HG02981 (cell line): ENCODE results near the gene GPR153.

ENCODE experiments used
- ATAC-seq: cut with Tn5 transposase; IDR thresholded peaks from one replicate; pipeline ENCODE4 v1.9.1; 2021; ENCODE audit warnings: mild to moderate bottlenecking, moderate library complexity; ENCODE audit not compliant: unreplicated experiment

Gene GPR153

DNA sequence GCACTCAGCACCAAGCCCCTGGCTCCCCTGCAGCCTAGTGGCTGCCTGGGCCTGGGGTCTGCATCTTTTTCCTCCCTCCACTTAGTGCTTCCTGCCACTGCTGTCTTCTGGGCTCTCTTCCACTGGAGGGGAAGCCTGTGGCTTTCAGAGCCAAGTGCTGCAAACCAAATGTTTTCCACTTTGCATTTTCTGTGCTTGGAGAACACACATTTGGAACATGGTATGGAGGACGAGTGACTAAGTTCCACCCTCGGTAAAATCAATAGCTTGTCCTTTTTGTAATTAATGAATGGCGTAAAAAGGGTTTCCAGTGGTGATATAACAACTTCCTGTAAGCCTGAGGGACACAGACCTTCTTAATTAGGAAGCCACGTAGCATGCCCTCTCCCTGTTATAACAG lies 10.1 kb upstream of the GPR153 start:
- ATAC-seq, result no peak

GRCh38 chr1:6270401-6270800 lies 9.5 kb upstream of the GPR153 start:
- ATAC-seq, result no peak

- no peak for ATAC-seq
Measured at GRCh38 chr1:6269720-6270400, 9.0 kb upstream of the GPR153 start.

DNA sequence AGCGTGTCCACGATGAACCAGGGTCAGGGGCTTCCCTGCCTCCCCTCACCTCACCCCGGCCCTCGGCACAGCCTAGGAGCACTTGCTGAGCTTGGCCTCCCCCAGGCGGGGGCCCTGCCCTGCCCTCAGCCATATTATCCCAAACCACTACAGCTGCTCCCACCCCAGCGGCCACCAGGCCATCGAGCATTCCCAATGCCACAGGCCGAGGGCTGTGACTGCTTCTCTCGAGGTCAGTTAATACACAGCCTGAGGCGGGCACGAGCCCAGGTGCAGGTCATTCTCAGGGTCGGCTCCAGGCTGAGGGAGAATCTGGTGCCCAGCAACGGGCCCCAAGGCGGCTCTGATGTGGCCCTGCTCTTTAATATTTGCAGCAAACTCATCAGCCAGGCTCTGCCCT lies 8.4 kb upstream of the GPR153 start:
- no peak for ATAC-seq

- ATAC-seq, result no peak
Measured at GRCh38 chr1:6268415-6268814, 7.5 kb upstream of the GPR153 start.

- no peak for ATAC-seq
Measured at GRCh38 chr1:6267686-6268322, 6.9 kb upstream of the GPR153 start.

DNA sequence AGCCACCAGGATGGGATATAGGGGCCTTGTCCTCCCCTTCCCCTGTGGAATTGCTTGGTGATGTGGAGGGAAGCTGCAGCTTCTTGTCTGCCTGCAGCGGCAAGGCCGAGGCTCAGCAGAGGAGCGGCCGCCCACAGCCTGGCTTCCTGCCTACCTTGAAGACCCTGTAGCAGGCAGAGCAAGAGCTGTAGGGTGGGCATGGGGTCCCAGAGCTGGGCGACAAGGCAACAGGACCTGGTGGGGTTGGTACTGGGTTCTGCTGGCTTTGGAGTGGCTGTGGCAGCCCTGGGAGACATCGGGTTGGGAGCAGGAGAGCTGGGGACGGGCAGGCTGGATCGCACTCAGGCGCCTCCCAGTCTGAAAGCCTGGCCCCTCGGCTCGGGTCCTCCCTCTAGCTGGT lies 5.7 kb upstream of the GPR153 start:
- ATAC-seq, result no peak

DNA sequence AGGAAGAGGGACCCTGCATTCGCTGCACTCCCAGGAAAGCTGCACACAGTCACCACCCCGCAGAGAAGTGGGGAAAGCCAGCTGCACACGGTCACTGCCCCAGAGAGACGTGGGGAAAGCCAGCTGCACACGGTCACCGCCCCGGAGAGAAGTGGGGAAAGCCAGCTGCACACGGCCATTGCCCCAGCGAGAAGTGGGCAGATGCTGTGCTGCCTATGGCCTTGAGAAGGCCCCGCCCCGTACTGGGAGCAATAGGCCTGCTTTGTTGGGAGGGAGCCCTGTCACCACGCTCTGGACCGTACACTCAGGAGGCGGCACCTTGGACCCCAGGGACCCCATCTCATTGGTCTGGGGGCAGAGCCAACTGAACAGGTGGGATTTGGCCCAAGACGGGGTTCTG lies 4.3 kb upstream of the GPR153 start:
- ATAC-seq, result no peak

DNA sequence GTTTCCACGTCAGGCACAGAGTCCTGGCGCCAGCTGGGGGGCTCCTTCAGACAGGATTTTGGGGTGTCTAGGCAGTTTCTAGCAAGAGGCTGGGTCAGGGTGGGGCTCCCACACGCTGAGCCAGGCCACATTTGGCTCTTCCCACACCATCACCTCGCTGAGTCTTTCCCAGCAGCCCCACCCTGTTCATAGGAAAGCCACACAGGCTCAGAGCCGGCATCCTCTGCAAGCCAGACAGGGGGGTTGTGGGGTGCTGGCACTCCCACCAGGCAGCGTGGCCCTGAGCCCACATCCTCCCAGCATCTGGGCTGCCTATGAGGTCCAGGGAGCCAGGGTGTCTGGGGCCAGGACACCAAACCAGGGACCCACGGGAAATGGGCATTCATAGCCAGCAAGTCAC lies 2.8 kb upstream of the GPR153 start:
- ATAC-seq, result no peak

GRCh38 chr1:6262555-6263420 lies 1.9 kb upstream of the GPR153 start:
- no peak for ATAC-seq

DNA sequence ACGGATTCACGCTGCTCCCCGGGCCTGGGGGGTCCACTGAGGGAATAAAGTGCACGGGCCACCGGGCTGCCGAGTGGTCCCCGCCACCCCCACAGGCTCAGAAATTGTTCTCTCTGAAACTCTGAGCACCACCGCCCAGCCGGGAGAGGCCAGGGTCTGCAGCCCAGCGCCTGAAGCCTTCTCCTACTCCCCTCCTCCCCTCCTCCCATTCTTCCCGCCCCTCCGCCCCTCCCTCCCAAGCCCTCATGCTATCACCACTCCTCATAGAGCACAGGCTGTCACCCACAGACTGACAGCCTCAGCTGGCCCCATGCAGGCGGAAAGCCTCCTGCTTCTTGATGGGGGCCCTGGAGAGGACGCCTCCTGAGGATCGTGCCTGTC lies 707 bp upstream of the GPR153 start:
- no peak for ATAC-seq

DNA sequence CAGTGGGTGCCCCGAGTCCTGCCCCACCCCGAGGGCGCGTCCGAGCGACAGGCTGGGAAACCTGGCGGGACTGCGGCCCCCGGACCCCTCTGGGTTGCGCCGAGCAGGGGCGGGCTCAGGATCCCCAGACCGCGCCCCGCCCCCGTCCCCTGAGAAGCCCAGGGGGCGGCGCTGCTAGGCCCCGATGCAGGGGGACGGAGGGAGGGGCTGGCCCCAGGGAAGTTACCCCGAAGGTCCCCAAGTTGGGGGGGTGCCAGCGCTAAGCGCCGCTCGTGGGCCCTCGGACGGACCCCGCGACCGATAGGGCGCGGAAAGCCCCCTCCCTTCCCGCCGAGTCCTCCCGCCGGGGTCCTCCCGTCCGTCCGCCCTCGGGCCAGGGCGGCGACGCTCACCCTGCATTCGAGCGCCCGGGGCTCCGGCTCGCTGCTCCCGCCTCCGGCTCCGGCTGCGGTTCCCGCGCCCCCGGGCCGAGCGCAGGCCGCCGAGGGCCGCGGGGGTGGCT lies 414 bp downstream of the GPR153 start:
- ATAC-seq, result no peak

DNA sequence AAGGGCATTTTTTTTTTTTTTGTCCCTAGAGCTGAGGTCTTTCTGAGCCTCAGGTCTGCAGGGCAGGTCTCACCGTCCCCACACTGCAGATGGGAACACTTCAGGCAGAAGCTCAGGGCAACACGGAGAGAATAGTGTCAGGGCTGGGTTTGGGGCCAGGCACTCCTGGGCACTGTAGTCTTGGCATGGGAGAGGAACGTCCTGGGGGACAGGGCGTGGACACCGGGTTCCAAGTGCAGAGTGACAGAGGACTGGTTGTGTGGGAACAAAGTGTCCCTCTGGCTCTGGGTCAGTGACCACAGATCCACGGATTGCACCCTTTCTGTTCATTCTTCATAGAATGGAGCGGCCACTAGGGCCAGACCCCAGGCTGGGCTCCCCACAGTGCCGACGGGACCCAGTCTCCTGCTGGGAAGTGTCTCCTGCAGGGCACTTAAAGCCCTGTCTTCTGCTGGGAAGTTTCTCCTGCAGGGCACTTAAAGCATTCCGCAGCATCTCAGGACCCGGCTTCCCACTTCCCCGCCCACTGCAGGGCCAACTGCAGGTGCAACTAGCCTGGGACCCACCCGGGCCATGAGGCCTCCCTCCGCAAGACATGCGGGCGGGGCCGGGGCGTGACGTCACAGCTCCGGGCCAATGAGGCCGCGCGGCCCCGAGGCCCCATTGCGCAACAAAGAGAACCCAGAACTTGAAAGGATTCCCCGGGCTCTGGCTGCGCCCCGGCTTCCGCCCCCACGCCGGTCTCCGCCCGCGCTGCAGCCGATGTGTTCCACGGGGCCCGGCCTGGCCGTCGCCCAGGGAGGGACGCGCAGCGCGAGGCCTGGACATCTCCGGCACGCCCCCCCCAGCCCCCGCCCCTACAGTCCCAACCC lies 1.2 kb downstream of the GPR153 start:
- no peak for ATAC-seq

DNA sequence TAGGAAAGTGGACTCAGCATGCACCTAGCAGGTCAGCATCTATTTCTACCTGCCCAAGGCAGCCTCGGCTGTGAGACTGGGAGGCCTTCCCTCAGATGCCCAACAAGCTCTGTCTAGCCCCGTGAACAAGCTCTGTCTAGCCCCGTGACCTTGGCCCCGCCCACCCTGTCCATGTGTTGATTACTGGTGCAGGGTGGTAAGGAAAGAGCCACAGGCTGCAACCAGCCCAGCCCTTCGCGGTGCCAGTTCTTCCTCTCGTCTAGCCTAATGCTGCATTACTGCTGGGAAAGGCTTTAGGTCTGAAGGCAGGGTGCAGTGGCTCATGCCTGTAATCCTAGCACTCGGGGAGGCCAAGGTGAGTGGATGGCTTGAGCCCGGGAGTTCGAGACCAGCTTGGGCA lies 2.2 kb downstream of the GPR153 start:
- no peak for ATAC-seq

DNA sequence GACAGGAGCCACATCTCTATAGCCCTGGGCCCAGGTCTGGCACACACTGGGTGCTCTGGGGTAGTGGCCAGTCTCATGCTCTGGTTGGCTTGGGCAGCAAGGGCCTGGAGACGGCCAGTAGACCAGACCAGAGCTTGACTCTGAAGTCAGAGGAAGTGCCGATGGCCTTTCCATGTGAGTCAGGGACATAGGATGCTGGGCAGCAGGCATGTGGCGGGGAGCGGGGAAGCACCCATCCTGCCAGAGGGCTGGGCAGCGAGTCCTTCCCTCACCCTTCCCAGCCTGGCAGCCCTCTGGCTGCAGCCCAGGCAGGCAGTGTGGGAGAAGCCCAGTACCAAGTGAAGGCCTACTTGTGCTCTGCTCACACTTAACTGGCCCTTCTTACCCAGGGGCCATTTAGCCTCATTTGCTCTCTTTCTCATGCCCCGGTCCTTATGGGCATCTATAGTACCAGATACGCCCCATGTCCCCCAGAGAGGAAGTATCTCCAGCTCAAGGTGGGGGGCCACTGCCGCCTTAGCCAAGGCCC lies 3.3 kb downstream of the GPR153 start:
- no peak for ATAC-seq

GRCh38 chr1:6256645-6257044 lies 4.3 kb downstream of the GPR153 start:
- ATAC-seq, result no peak

DNA sequence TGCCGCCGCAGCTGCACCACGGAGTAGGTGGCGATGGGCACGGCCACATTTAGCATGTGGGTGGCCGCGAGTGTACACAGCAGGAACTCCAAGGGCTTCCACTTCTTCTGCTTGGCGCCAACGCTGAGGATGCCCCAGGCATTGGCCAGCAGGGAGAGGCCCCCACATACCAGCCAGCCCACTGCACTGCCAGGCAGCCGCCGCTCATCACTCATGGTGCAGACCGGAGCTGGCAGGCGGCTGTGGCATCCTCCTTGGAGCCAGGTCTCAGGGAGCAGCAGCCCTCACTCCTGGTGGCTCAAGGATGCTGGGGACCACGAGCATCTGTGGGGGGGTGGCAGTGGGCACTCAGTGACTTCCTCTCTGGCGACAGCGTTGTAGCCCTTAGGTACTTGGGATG lies 6.2 kb downstream of the GPR153 start:
- ATAC-seq, result no peak

- ATAC-seq, result no peak
Measured at GRCh38 chr1:6253380-6253779, 7.5 kb downstream of the GPR153 start.

DNA sequence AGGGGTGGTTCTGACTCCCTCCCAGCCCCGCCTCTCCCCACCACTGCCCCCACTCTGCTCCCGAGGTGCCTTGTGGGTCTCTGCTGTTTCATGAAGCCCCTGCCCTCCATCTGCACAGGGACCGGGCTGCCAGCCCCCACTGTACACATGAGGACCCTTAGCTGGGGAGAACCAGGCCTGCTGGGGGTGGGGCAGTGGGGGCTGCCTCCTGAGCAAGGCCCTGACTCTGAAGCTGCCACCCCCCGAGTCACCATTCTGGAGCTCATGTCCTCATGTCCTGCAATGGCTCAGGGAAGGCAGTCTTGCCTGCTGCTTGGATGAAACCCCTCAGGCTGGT lies 8.6 kb downstream of the GPR153 start:
- ATAC-seq, result no peak

DNA sequence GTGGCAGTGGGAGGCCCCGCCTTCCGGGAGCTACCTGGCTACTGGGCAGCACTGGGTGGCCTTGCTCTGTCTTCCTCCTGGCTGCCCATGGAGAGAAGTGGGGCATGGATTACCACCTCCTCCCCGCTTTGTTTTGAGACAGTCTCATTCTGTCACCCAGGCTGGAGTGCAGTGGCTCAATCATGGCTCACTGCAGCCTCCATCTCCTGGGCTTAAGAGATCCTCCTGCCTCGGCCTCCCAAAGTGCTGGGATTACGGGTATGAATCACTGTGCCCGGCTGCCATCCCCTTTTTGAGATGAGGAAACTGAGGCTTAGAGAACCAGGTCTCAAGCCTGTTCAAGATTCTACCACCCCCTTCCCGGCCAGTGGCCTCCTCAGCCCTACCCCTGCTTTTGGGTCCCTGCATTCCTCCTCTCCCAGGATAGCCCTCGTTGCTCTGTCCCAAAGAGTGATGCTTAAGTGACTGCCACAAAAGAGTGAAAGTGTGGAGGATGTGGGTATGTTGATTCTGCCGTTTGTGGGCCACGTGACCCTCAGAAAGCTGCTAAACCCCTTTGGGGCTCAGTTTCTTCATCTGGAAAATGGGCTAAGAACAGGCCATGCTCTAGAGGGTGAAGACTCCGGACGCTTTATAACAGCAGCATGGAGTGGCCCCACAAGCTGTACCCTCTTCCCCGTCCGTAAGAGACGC lies 9.1 kb downstream of the GPR153 start:
- no peak for ATAC-seq
